Gastrocnemius medialis (tissue), 4 donors: ENCODE data around the gene ZFR. TPM values are rescaled to one million over a fixed set of nuclear protein-coding genes. Genes with fewer than 3 reads are reported as not detected.

ENCODE experiments used
- ATAC-seq, 2 donors: fragments of 150-250 bp; one replicate each; pipeline ENCODE4 v1.9.1; 2016
- DNase-seq, 2 donors: peaks; one replicate each; pipeline ENCODE4 v3.0.0-alpha.2; 2019
- H3K27ac ChIP-seq, 4 donors: fragments of 200-600 bp; sonication (generic); 1 replicate in 1 of 4; 2 replicates in 3 of 4; pipeline ENCODE4 v1.5.1; 2016 to 2018; ENCODE audit warnings: mild to moderate bottlenecking in 2 of 4, moderate library complexity in 1 of 4
- H3K27me3 ChIP-seq, 3 donors: fragments of 200-600 bp; sonication (generic) in 2 of 3; 1 replicate in 1 of 3; 2 replicates in 2 of 3; pipeline versions ENCODE4 v1.5.1 to v1.6.0; 2016 to 2019; ENCODE audit warnings: mild to moderate bottlenecking in 1 of 3, moderate library complexity in 1 of 3
- H3K36me3 ChIP-seq, 2 donors: fragments of 200-600 bp; sonication (generic) in 1 of 2; one replicate each; pipeline ENCODE4 v1.5.1; 2017 to 2018
- H3K4me1 ChIP-seq, 2 donors: fragments of 200-600 bp; sonication (generic) in 1 of 2; one replicate each; pipeline ENCODE4 v1.5.1; 2016 to 2017; ENCODE audit warnings: mild to moderate bottlenecking in 2 of 2
- H3K4me3 ChIP-seq, 4 donors: fragments of 200-600 bp; sonication (generic) in 3 of 4; 1 replicate in 1 of 4; 2 replicates in 3 of 4; pipeline ENCODE4 v1.5.1; 2016 to 2019; ENCODE audit warnings: mild to moderate bottlenecking in 2 of 4
- H3K9me3 ChIP-seq, 3 donors: fragments of 200-600 bp; sonication (generic) in 2 of 3; 1 replicate in 1 of 3; 2 replicates in 2 of 3; pipeline ENCODE4 v1.5.1; 2016 to 2019
- CTCF ChIP-seq, 5 experiments: fragments of 450-650 bp in 3 of 5; fragments of 200-600 bp in 2 of 5; sonication (generic) in 2 of 5; IDR thresholded peaks in 4 of 5; conservative IDR thresholded peaks in 1 of 5; 1 replicate in 4 of 5; 2 replicates in 1 of 5; pipeline ENCODE4 v1.5.1; 2016 to 2019; ENCODE audit warnings: antibody characterized with exemption in 5 of 5, mild to moderate bottlenecking in 3 of 5, moderate library complexity in 3 of 5
- POLR2A ChIP-seq, 2 donors: fragments of 450-650 bp; IDR thresholded peaks; one replicate each; pipeline ENCODE4 v1.6.1; 2017; ENCODE audit warnings: antibody characterized with exemption in 2 of 2, mild to moderate bottlenecking in 2 of 2, moderate library complexity in 2 of 2
- in situ Hi-C, 4 donors: fragments of 200-750 bp; cut with MboI; loops; one replicate each; pipeline versions ENCODE4 v1.15.0 to v1.8.0; 2017; ENCODE audit warnings: low sequenced_read_pairs in 4 of 4
- intact Hi-C: fragments of 100-400 bp; cut with DNase I; formaldehyde crosslinking; loops from one replicate; pipeline ENCODE4 v1.15.1; 2023; ENCODE audit warnings: low total_unique reads
- total RNA-seq, 4 donors: library from RNA; depleted of rRNA; stranded (reverse); fragments of >200 nt; gene quantifications; one replicate each; pipeline versions ENCODE4 v1.1.0 to v1.2.3, GENCODE V29; 2016

ZFR gene
- total RNA-seq, 4 donors from 2014 or later: 84.0 to 109 (median 89.4) TPM

GRCh38 chr5:32450952-32451351, 6.4 kb upstream of the ZFR start:
- Histone ChIP-seq H3K4me3 (no peak overlapping the region), H3K36me3 (no peaks in the 10 kb centered on the region), H3K27me3 (no peaks in the 10 kb centered on the region), H3K9me3 (no peaks in the 10 kb centered on the region), H3K4me1 (no peaks in the 10 kb centered on the region), H3K27ac (no peak overlapping the region)
- intact Hi-C loops: no loop called here
- DNase-seq (no peak), ATAC-seq (no peak)
- TF ChIP-seq CTCF (IDR thresholded peaks at IDR 0.05 in 4 of 5, conservative IDR thresholded peaks at IDR 0.05 in 1 of 5) (no peak), POLR2A (IDR thresholded peaks at IDR 0.05) (no peak)
- in situ Hi-C loops: no loop called here

GRCh38 chr5:32449262-32449661, 4.7 kb upstream of the ZFR start:
- no peak for DNase-seq
- intact Hi-C loops: loop anchor here (10.0 kb wide), 1 partner anchor 214 kb away; no protein-coding TSS in a partner anchor
- no peak overlapping the region for H3K27ac ChIP-seq

GRCh38 chr5:32446630-32447029, 2.1 kb upstream of the ZFR start:
- ATAC-seq (no peak), DNase-seq (no peak)
- TF ChIP-seq POLR2A (IDR thresholded peaks at IDR 0.05) (no peak), CTCF (IDR thresholded peaks at IDR 0.05 in 4 of 5, conservative IDR thresholded peaks at IDR 0.05 in 1 of 5) (no peak)
- Histone ChIP-seq H3K36me3 (no peaks in the 10 kb centered on the region), H3K9me3 (no peaks in the 10 kb centered on the region), H3K4me1 (peaks cover 22 to 24% of the 10 kb centered on the region in 2 donors), H3K27me3 (no peaks in the 10 kb centered on the region), H3K4me3 (no peak overlapping the region), H3K27ac (no peak overlapping the region)
- intact Hi-C loops: loop anchor here (2.0 to 10.0 kb wide), 2 partner anchors 212 to 274 kb away; no protein-coding TSS in a partner anchor
- in situ Hi-C loops: loop anchor here in 2 of 4 donors (10.0 to 25.0 kb wide), 2 partner anchors 132 to 209 kb away; partner anchors contain the start of gene MTMR12 (in 1 of the 2)

More at GRCh38 chr5:32449262-32449661, 4.7 kb upstream of the ZFR start:
- H3K36me3 ChIP-seq: no peaks in the 10 kb centered on the region
- in situ Hi-C loops: loop anchor here in 2 of 4 donors (10.0 to 25.0 kb wide), 2 partner anchors 134 to 212 kb away; partner anchors contain the start of gene MTMR12 (in 1 of the 2)
- H3K9me3 ChIP-seq: no peaks in the 10 kb centered on the region
- ATAC-seq: no peak
- H3K4me1 ChIP-seq: peaks cover 4 to 5% of the 10 kb centered on the region in 2 donors
- TF ChIP-seq CTCF (IDR thresholded peaks at IDR 0.05 in 4 of 5, conservative IDR thresholded peaks at IDR 0.05 in 1 of 5): no peak
- TF ChIP-seq POLR2A (IDR thresholded peaks at IDR 0.05): no peak
- no peak overlapping the region for H3K4me3 ChIP-seq
- no peaks in the 10 kb centered on the region for H3K27me3 ChIP-seq

- DNase-seq (no peak), ATAC-seq (no peak)
- no peaks in the 10 kb centered on the region for H3K27me3 ChIP-seq
- H3K27ac ChIP-seq: no peak overlapping the region
- no peaks in the 10 kb centered on the region for H3K9me3 ChIP-seq
- intact Hi-C loops: loop anchor here (2.0 to 10.0 kb wide), 2 partner anchors 211 to 273 kb away; no protein-coding TSS in a partner anchor
- H3K36me3 ChIP-seq: no peaks in the 10 kb centered on the region
- in situ Hi-C loops: loop anchor here in 2 of 4 donors (10.0 to 25.0 kb wide), 2 partner anchors 131 to 209 kb away; partner anchors contain the start of gene MTMR12 (in 1 of the 2)
- TF ChIP-seq POLR2A (IDR thresholded peaks at IDR 0.05) (no peak), CTCF (IDR thresholded peaks at IDR 0.05 in 4 of 5, conservative IDR thresholded peaks at IDR 0.05 in 1 of 5) (no peak)
- peaks cover 26 to 28% of the 10 kb centered on the region in 2 donors for H3K4me1 ChIP-seq
- no peak overlapping the region for H3K4me3 ChIP-seq
Measured at GRCh38 chr5:32445831-32446614, 1.5 kb upstream of the ZFR start.
